ENCODE results near the gene RBM41. TPM values are rescaled to one million over a fixed set of nuclear protein-coding genes. Genes with fewer than 3 reads are reported as not detected.

RBM41 gene
- total RNA-seq, 2 experiments from 2014 or later, result 12.9 to 13.7 TPM

DNA sequence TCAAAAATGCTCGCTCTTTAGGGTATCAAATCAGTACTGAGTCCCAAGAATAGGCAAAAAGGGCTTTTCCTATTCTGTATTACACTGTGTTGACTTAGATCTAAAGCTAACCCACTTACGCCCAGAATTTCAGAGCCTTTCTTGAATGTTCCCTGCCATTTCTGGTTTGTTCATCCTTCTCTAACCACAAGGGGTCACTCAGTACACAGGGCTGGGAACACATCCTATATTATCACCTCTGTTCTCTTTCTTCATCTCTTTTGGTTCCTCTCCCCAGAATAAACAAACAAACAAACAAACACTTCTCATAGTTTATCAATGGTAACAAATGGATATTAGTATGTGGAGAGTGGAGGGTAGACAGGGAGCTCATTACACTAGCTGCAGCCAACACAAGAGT is 93.1 kb downstream of the RBM41 start:
- no peaks in the 10 kb centered on the region for H3K9me3 Mint-ChIP-seq
- H3K4me1 Mint-ChIP-seq (ENCODE audit: low read depth), result no peaks in the 10 kb centered on the region
- ATAC-seq, result no peak
- H3K36me3 Mint-ChIP-seq (ENCODE audit: low read depth), result no peaks in the 10 kb centered on the region
- no peaks in the 10 kb centered on the region for H3K27me3 Mint-ChIP-seq
- H3K4me3 Mint-ChIP-seq, result no peak overlapping the region
- intact Hi-C loops (cut with micrococcal nuclease), result no loop called here
- CTCF ChIA-PET, result interaction anchor here (1.0 kb wide), 1 partner anchor 283 kb away, joined by 3 read pairs; no protein-coding TSS in a partner anchor
- DNase-seq, result no peak
- no peak overlapping the region for H3K27ac Mint-ChIP-seq
- POLR2A ChIA-PET, result no interaction called here
- no peak for TF ChIP-seq CTCF (IDR thresholded peaks at IDR 0.05)

DNA sequence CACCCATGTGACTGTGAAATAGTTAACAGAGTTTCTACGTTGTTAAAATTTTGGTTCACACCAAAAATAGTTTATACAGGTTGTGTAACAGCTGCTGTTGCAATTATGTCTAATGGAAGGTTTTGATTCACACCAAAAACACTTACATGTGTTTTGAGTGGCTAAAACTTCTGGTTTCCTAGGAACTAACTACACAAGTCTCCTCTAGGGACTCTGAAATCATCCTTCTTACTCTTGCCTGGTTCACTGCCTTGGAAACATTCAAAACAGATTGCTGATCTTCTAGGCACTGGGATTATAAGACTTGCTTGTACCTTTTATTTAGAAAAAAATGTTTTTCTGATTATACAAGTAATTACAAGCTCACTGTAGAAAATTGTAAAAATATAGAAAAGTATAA is 103.7 kb downstream of the RBM41 start:
- no peak for TF ChIP-seq CTCF (IDR thresholded peaks at IDR 0.05)
- Mint-ChIP-seq H3K36me3 (ENCODE audit: low read depth) (no peaks in the 10 kb centered on the region), H3K27me3 (no peaks in the 10 kb centered on the region), H3K4me3 (no peak overlapping the region), H3K27ac (no peak overlapping the region), H3K9me3 (no peaks in the 10 kb centered on the region), H3K4me1 (ENCODE audit: low read depth) (no peaks in the 10 kb centered on the region)
- DNase-seq, result no peak
- intact Hi-C loops (cut with micrococcal nuclease), result no loop called here
- no peak for ATAC-seq
- ChIA-PET POLR2A (no interaction called here), CTCF (no interaction called here)

Other genes starting within 250 kb of the RBM41 start
- gene RIPPLY1, start 215.5 kb downstream of the RBM41 start, total RNA-seq, result not detected
- gene CLDN2, start 198.4 kb downstream of the RBM41 start, total RNA-seq, result not detected
- gene MORC4, start 118.6 kb downstream of the RBM41 start, total RNA-seq, result 1 to 10 TPM; 7.8 to 8.2 TPM
- gene NUP62CL, start 87.6 kb upstream of the RBM41 start, total RNA-seq, result 1 to 10 TPM; 1.9 to 3.7 TPM
- gene DNAAF6, start 87.8 kb upstream of the RBM41 start, total RNA-seq, result not detected